ENCODE results near the gene SERPINB1.

DNA sequence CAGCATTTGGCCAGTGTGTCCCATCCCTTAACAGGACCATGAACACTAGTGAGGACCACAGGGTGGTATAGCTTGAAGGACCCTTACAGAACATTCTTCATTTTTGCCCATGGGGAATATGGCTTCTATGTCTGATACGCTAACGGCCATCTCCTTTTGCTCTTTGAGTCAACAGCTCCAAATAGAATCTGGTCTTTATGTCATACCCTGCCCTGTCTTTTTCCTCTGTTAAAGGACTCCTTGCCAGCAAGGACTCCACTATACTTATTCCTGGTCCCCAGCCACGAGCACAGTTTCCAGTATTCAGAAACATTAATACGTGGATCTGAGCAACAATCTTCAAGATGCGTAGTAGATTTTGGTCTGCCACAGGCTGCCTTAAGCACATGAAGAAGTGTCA is 22.5 kb downstream of the SERPINB1 start:
- no peak for TF ChIP-seq POLR2A (IDR thresholded peaks at IDR 0.05)
- TF ChIP-seq, protein P1, sequence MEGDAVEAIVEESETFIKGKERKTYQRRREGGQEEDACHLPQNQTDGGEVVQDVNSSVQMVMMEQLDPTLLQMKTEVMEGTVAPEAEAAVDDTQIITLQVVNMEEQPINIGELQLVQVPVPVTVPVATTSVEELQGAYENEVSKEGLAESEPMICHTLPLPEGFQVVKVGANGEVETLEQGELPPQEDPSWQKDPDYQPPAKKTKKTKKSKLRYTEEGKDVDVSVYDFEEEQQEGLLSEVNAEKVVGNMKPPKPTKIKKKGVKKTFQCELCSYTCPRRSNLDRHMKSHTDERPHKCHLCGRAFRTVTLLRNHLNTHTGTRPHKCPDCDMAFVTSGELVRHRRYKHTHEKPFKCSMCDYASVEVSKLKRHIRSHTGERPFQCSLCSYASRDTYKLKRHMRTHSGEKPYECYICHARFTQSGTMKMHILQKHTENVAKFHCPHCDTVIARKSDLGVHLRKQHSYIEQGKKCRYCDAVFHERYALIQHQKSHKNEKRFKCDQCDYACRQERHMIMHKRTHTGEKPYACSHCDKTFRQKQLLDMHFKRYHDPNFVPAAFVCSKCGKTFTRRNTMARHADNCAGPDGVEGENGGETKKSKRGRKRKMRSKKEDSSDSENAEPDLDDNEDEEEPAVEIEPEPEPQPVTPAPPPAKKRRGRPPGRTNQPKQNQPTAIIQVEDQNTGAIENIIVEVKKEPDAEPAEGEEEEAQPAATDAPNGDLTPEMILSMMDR (IDR thresholded peaks at IDR 0.05): no peak

All from esophagus squamous epithelium (tissue), 4 donors.